Lower leg skin (tissue), 4 donors: ENCODE measurements around the gene CNTFR. TPM values are rescaled to one million over a fixed set of nuclear protein-coding genes. Genes with fewer than 3 reads are reported as not detected.

Source experiments
- DNase-seq, 2 donors: peaks; one replicate each; pipeline ENCODE4 v3.0.0-alpha.2; 2019; ENCODE audit warnings: low spot score in 2 of 2
- H3K4me3 ChIP-seq: fragments of 200-600 bp; sonication (generic); 2 replicates; pipeline ENCODE4 v1.5.1; 2017; ENCODE audit warnings: mild to moderate bottlenecking, low read depth; ENCODE audit not compliant: poor library complexity, severe bottlenecking
- CTCF ChIP-seq, 3 donors: fragments of 450-650 bp; IDR thresholded peaks; one replicate each; pipeline ENCODE4 v1.5.1; 2016; ENCODE audit warnings: antibody characterized with exemption in 3 of 3, mild to moderate bottlenecking in 3 of 3, moderate library complexity in 2 of 3
- POLR2A ChIP-seq, 2 donors: fragments of 450-650 bp; IDR thresholded peaks; one replicate each; pipeline ENCODE4 v1.6.1; 2016 to 2017; ENCODE audit warnings: antibody characterized with exemption in 2 of 2, mild to moderate bottlenecking in 1 of 2, moderate library complexity in 1 of 2
- WGBS, 2 donors: methylation state at CpG; one replicate each; pipeline ENCODE4 v1.1.5; 2018; 5-methylcytosine and 5-hydroxymethylcytosine counted together
- intact Hi-C: fragments of 100-400 bp; cut with DNase I; formaldehyde crosslinking; loops from one replicate; pipeline ENCODE4 v1.15.0; 2023; ENCODE audit warnings: low total_unique reads
- total RNA-seq, 4 donors: library from RNA; depleted of rRNA; stranded (reverse); fragments of >200 nt; gene quantifications; one replicate each; pipeline ENCODE4 v1.1.0, GENCODE V29; 2016

The CNTFR gene
- total RNA-seq, 4 donors from 2014 or later: 2.5 to 13.4 (median 3.9) TPM

- intact Hi-C loops: no loop called here
- no peak for TF ChIP-seq POLR2A (IDR thresholded peaks at IDR 0.05)
- no peak for TF ChIP-seq CTCF (IDR thresholded peaks at IDR 0.05)
- DNase-seq: no peak
- WGBS, 2 donors: 77 to 87% methylated on average over 3 of the region's 3 CpGs
- H3K4me3 ChIP-seq: no peak overlapping the region
Observed at GRCh38 chr9:34524349-34524748, 65.2 kb downstream of the CNTFR start.

GRCh38 chr9:34522971-34523797 is 66.3 kb downstream of the CNTFR start, which contains the start of gene ENHO:
ENHO (minus strand) TSS chr9:34522990; CDS start chr9:34521695, 1,295 bp downstream.
- TF ChIP-seq POLR2A (IDR thresholded peaks at IDR 0.05): no peak
- no peak for TF ChIP-seq CTCF (IDR thresholded peaks at IDR 0.05)
- peak; percentile 80 to 97 for DNase-seq
- WGBS, 2 donors: 5 to 10% methylated on average over 28 to 48 of the region's 63 CpGs
- intact Hi-C loops: no loop called here
- peak within 1 kb of the TSS; percentile 30 for H3K4me3 ChIP-seq

DNA sequence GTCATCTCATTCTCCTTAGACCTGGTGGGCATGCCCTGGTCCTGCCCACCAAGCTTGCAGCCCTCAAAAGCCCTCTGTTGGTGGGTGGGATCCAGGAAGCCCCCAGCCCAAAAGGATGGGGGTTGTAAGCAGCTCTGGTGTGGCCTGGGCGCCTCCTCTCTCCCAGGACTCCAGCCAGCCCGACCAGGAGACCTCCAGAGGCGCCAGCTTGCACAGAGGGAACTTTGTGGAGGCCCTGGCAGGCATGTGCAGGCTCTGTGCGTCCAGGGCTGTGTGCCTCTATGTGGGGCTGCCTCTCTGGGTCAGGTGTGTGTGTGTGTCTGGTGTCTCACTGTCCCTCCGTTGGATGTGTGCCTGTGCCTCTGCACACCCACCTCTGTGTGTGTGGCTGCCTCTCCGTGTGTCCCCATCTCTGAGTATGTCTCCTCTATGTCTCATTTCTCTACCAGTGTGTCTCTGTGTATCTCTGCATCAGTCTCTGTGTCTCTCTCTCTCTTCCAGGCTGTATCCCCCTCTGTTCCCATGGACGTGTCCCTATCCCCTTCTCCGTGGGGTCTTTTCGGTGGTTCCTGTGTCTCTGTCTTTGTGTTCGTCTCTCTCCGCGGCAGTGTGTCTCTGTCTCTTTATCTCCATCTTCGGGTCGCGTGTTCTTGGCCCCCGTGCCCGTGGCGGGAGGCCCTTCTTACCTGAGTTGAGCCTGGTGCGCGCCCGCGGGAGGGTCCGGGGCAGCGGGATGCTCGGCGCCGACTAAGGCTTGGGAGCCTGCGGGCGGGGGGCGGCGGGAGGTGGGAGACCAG is 67.2 kb downstream of the CNTFR start:
- peak overlapping the region; percentile 30 for H3K4me3 ChIP-seq
- no peak for TF ChIP-seq CTCF (IDR thresholded peaks at IDR 0.05)
- TF ChIP-seq POLR2A (IDR thresholded peaks at IDR 0.05): no peak
- DNase-seq: no peak
- intact Hi-C loops: no loop called here
- 13 to 28% methylated on average over 11 to 25 of the region's 31 CpGs for WGBS, 2 donors

- WGBS, 2 donors: 95 to 98% methylated on average over 8 to 11 of the region's 11 CpGs
- TF ChIP-seq CTCF (IDR thresholded peaks at IDR 0.05) (no peak), POLR2A (IDR thresholded peaks at IDR 0.05) (no peak)
- intact Hi-C loops: no loop called here
- no peak overlapping the region for H3K4me3 ChIP-seq
- peak in 1 of 2 donors; percentile 83 for DNase-seq
Observed at GRCh38 chr9:34521406-34522045, 68.0 kb downstream of the CNTFR start.

- no peak overlapping the region for H3K4me3 ChIP-seq
- peak in 1 of 2 donors; percentile 72 for DNase-seq
- intact Hi-C loops: no loop called here
- WGBS, 2 donors: 86 to 94% methylated on average over 5 to 6 of the region's 6 CpGs
- TF ChIP-seq POLR2A (IDR thresholded peaks at IDR 0.05) (no peak), CTCF (IDR thresholded peaks at IDR 0.05) (no peak)
Observed at GRCh38 chr9:34520505-34521385, 68.8 kb downstream of the CNTFR start.
